MM.1S (cell line): ENCODE measurements around the gene HSPA12B.

Experiments used
- DNase-seq: peaks from one replicate; pipeline ENCODE4 v3.0.0-alpha.2; 2015
- H2AFZ ChIP-seq: fragments of 300-600 bp; sonication (generic); 2 replicates; pipeline ENCODE4 v1.6.0; 2016; ENCODE audit warnings: antibody characterized with exemption, low read length
- H3F3A ChIP-seq: fragments of 300-600 bp; sonication (generic); 2 replicates; pipeline ENCODE4 v1.6.1; 2016; ENCODE audit warnings: mild to moderate bottlenecking, antibody characterized with exemption, low read length, moderate library complexity, mixed read lengths; ENCODE audit not compliant: insufficient read depth
- H3K27ac ChIP-seq: fragments of 300-600 bp; sonication (generic); 2 replicates; pipeline ENCODE4 v1.5.1; 2016; ENCODE audit warnings: mild to moderate bottlenecking, low read length
- H3K27me3 ChIP-seq: fragments of 300-600 bp; sonication (generic); replicated peaks from 2 replicates; pipeline ENCODE4 v1.6.0; 2016; ENCODE audit warnings: low read length; ENCODE audit not compliant: insufficient read depth
- H3K36me3 ChIP-seq: fragments of 300-600 bp; sonication (generic); replicated peaks from 2 replicates; pipeline ENCODE4 v1.6.1; 2016; ENCODE audit warnings: mild to moderate bottlenecking, low read length, mixed read lengths; ENCODE audit not compliant: insufficient read depth
- H3K4me1 ChIP-seq: fragments of 300-600 bp; sonication (generic); 2 replicates; pipeline ENCODE4 v1.6.1; 2016; ENCODE audit warnings: low read length, mixed read lengths
- H3K4me2 ChIP-seq: fragments of 300-600 bp; sonication (generic); 2 replicates; pipeline ENCODE4 v1.6.0; 2016; ENCODE audit warnings: low read depth, low read length
- H3K4me3 ChIP-seq: fragments of 300-600 bp; sonication (generic); 2 replicates; pipeline ENCODE4 v1.5.1; 2016; ENCODE audit warnings: low read length, mixed read lengths
- H3K79me2 ChIP-seq: fragments of 300-600 bp; sonication (generic); 2 replicates; pipeline ENCODE4 v1.6.1; 2016; ENCODE audit warnings: mixed run types, low read length, mixed read lengths
- H3K9ac ChIP-seq: fragments of 300-600 bp; sonication (generic); 2 replicates; pipeline ENCODE4 v1.6.1; 2016; ENCODE audit warnings: low read length, mixed read lengths
- H3K9me2 ChIP-seq: fragments of 300-600 bp; sonication (generic); replicated peaks from 2 replicates; pipeline ENCODE4 v1.6.1; 2016; ENCODE audit warnings: mild to moderate bottlenecking, low read length, mixed read lengths; ENCODE audit not compliant: insufficient read depth
- H3K9me3 ChIP-seq: fragments of 300-600 bp; sonication (generic); replicated peaks from 2 replicates; pipeline ENCODE4 v1.6.1; 2016; ENCODE audit warnings: mild to moderate bottlenecking, low read length, mixed read lengths; ENCODE audit not compliant: insufficient read depth
- H4K20me1 ChIP-seq: fragments of 300-600 bp; sonication (generic); 2 replicates; pipeline ENCODE4 v1.6.1; 2016; ENCODE audit warnings: mild to moderate bottlenecking, low read length, moderate library complexity, mixed read lengths; ENCODE audit not compliant: insufficient read depth
- CTCF ChIP-seq: fragments of 300-600 bp; sonication (generic); IDR thresholded peaks from 2 replicates; pipeline ENCODE4 v1.5.1; 2016; ENCODE audit warnings: antibody characterized with exemption, low read length, mixed read lengths
- EZH2 ChIP-seq: fragments of 300-600 bp; sonication (generic); optimal IDR thresholded peaks from 2 replicates; pipeline ENCODE3; 2017; ENCODE audit warnings: low read depth, mild to moderate bottlenecking, antibody characterized with exemption, low read length, mixed read lengths
- EZH2phosphoT487 ChIP-seq: fragments of 300-600 bp; sonication (generic); IDR thresholded peaks from 2 replicates; pipeline ENCODE4 v1.6.1; 2018; ENCODE audit warnings: antibody characterized with exemption, low read length

HSPA12B gene

GRCh38 chr20:3696745-3697587 lies 35.5 kb upstream of the HSPA12B start:
- Histone ChIP-seq H3K9ac (no peak overlapping the region), H4K20me1 (no peaks in the 10 kb centered on the region), H3K79me2 (no peaks in the 10 kb centered on the region), H3K36me3 (no peaks in the 10 kb centered on the region), H3K4me1 (no peaks in the 10 kb centered on the region), H2AFZ (no peak overlapping the region), H3F3A (no peaks in the 10 kb centered on the region), H3K4me3 (no peak overlapping the region), H3K27me3 (peaks cover 27% of the 10 kb centered on the region), H3K4me2 (no peak overlapping the region), H3K27ac (no peak overlapping the region), H3K9me3 (no peaks in the 10 kb centered on the region), H3K9me2 (no peaks in the 10 kb centered on the region)
- TF ChIP-seq EZH2phosphoT487 (no peak), EZH2 (no peak), CTCF (no peak)
- DNase-seq, result no peak

- Histone ChIP-seq H3K27ac (no peak overlapping the region), H2AFZ (no peak overlapping the region), H3K9me3 (no peaks in the 10 kb centered on the region), H3K4me3 (no peak overlapping the region), H3K27me3 (peaks cover 27% of the 10 kb centered on the region), H4K20me1 (no peaks in the 10 kb centered on the region), H3K9ac (no peak overlapping the region), H3F3A (no peaks in the 10 kb centered on the region), H3K36me3 (no peaks in the 10 kb centered on the region), H3K4me2 (no peak overlapping the region), H3K79me2 (no peaks in the 10 kb centered on the region), H3K9me2 (no peaks in the 10 kb centered on the region), H3K4me1 (no peaks in the 10 kb centered on the region)
- no peak for TF ChIP-seq EZH2phosphoT487
- no peak for TF ChIP-seq EZH2
- no peak for TF ChIP-seq CTCF
- DNase-seq, result no peak
These were observed 34.7 kb upstream of the HSPA12B start for GRCh38 chr20:3697588-3698305.

GRCh38 chr20:3698591-3699001 lies 33.9 kb upstream of the HSPA12B start:
- H3K9ac ChIP-seq, result no peak overlapping the region
- no peak for DNase-seq
- no peak overlapping the region for H3K4me2 ChIP-seq
- no peaks in the 10 kb centered on the region for H3K9me3 ChIP-seq
- no peak overlapping the region for H2AFZ ChIP-seq
- H3K4me3 ChIP-seq, result no peak overlapping the region
- TF ChIP-seq CTCF (no peak), EZH2 (no peak), EZH2phosphoT487 (no peak)
- H3K27me3 ChIP-seq, result peaks cover 27% of the 10 kb centered on the region
- no peak overlapping the region for H3K27ac ChIP-seq
- H3K4me1 ChIP-seq, result no peaks in the 10 kb centered on the region
- no peaks in the 10 kb centered on the region for H3K9me2 ChIP-seq
- H3K79me2 ChIP-seq, result no peaks in the 10 kb centered on the region
- H3K36me3 ChIP-seq, result no peaks in the 10 kb centered on the region
- no peaks in the 10 kb centered on the region for H4K20me1 ChIP-seq
- H3F3A ChIP-seq, result no peaks in the 10 kb centered on the region
